Measurements from ENCODE around the gene CPEB1.

DNA sequence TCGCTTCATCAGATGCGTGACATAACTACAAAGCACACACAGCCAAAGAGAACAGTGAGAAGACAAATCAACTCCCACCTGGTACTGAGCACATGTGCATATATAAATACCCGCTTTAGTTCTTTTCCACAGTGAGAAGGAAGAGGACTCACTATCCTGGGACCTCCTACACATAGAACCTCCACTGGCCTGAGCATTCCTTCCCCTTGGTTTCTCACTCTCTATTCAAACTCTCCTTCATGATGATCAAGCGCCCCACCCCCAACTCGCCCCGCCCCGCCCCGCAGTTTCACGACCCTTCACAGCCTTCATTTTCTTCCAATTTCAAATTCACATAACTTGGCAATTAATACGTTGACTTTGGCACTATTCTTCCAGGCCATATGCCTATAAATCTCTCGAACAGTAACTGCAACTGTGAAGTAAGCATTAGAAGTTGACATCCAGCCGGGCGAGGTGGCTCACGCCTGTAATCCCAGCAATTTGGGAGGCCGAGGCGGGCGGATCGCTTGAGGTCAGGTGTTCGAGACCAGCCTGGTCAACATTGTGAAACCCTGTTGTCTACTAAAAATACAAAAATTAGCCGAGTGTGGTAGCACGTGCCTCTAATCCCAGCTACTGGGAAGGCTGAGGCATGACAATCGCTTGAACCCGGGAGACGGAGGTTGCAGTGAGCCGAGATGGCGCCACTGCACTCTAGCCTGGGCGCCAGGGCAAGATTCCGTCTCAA, 108.0 kb downstream of the CPEB1 start:
- TF ChIP-seq POLR2A (IDR thresholded peaks at IDR 0.05): no peak
- TF ChIP-seq, protein P1, sequence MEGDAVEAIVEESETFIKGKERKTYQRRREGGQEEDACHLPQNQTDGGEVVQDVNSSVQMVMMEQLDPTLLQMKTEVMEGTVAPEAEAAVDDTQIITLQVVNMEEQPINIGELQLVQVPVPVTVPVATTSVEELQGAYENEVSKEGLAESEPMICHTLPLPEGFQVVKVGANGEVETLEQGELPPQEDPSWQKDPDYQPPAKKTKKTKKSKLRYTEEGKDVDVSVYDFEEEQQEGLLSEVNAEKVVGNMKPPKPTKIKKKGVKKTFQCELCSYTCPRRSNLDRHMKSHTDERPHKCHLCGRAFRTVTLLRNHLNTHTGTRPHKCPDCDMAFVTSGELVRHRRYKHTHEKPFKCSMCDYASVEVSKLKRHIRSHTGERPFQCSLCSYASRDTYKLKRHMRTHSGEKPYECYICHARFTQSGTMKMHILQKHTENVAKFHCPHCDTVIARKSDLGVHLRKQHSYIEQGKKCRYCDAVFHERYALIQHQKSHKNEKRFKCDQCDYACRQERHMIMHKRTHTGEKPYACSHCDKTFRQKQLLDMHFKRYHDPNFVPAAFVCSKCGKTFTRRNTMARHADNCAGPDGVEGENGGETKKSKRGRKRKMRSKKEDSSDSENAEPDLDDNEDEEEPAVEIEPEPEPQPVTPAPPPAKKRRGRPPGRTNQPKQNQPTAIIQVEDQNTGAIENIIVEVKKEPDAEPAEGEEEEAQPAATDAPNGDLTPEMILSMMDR (IDR thresholded peaks at IDR 0.05): no peak

Data from ovary (tissue), 3 donors.